Endothelial cell of umbilical vein (primary cell): ENCODE results near the gene CHST8.

Experiments
- POLR2A ChIP-seq: IDR thresholded peaks from 2 replicates; pipeline ENCODE4 v1.6.1; 2012; ENCODE audit warnings: low read depth, mild to moderate bottlenecking, control low read depth, low read length
- POLR2AphosphoS5 ChIP-seq: IDR thresholded peaks from 2 replicates; pipeline ENCODE4 v1.6.1; 2012; ENCODE audit warnings: low read depth, mild to moderate bottlenecking, control low read depth, low read length, moderate library complexity; ENCODE audit not compliant: insufficient read depth
- TF ChIP-seq, protein P1 (sequence below), 2 donors: IDR thresholded peaks; 1 replicate in 1 of 2; 2 replicates in 1 of 2; pipeline ENCODE4 v1.5.1; 2011; ENCODE audit warnings: low read length in 2 of 2, mild to moderate bottlenecking in 2 of 2, moderate library complexity in 2 of 2, control low read depth in 1 of 2, inconsistent platforms in 1 of 2, low read depth in 1 of 2; ENCODE audit not compliant: insufficient read depth in 1 of 2; ENCODE audit errors: extremely low read depth in 1 of 2

DNA sequence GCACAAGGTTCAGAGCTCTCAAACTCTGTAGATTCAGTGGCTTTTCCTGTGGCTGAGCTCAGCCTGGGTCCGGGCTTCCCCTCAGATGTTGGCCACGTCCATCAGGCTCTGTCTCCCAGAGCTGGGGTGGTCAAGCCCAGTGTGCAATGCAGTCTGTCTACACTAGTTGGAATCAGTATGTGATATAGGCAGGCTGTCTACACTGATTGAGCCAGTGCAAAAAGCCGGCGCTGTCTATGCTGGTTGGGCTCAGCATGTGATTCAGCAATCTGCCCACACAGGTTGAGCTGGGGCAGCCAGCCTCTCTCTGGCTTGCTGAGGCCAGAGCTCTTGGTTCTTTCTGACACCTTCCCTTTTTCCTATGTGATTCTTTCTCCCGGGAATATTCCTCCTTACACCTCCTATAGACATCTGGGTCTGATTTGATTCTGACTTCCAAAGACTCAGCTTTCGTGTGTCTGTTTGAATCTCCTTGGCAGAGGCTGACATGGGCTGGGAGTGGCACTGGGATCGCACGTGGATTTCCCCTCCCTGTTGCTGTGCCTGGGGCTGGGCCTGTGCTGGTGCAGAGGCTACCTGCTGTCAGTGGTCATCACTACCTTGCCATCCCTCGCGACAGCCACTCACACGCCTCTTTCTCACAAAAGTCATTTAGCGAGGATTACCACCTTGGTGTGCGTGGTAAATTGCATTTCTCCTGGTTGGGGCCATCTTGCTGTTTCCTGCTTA lies 9.3 kb downstream of the CHST8 start:
- no peak for TF ChIP-seq POLR2A
- TF ChIP-seq, protein P1, sequence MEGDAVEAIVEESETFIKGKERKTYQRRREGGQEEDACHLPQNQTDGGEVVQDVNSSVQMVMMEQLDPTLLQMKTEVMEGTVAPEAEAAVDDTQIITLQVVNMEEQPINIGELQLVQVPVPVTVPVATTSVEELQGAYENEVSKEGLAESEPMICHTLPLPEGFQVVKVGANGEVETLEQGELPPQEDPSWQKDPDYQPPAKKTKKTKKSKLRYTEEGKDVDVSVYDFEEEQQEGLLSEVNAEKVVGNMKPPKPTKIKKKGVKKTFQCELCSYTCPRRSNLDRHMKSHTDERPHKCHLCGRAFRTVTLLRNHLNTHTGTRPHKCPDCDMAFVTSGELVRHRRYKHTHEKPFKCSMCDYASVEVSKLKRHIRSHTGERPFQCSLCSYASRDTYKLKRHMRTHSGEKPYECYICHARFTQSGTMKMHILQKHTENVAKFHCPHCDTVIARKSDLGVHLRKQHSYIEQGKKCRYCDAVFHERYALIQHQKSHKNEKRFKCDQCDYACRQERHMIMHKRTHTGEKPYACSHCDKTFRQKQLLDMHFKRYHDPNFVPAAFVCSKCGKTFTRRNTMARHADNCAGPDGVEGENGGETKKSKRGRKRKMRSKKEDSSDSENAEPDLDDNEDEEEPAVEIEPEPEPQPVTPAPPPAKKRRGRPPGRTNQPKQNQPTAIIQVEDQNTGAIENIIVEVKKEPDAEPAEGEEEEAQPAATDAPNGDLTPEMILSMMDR (IDR thresholded peaks at IDR 0.05; ENCODE audit: extremely low read depth in 1 of 2, insufficient read depth in 1 of 2, low read depth in 1 of 2, low read length in 2 of 2) = no peak
- TF ChIP-seq POLR2AphosphoS5 = no peak
